GM18909 (cell line): ENCODE measurements around the gene SMYD3.
"Not testable (repeated sequence)": the region's sequence is repeated elsewhere in the genome, so short reads cannot be mapped to it uniquely, and the experiment has no call there.

Experiments
- ATAC-seq: cut with Tn5 transposase; IDR thresholded peaks from one replicate; pipeline ENCODE4 v1.9.1; 2021; ENCODE audit warnings: mild to moderate bottlenecking; ENCODE audit not compliant: unreplicated experiment, poor library complexity

The SMYD3 gene

DNA sequence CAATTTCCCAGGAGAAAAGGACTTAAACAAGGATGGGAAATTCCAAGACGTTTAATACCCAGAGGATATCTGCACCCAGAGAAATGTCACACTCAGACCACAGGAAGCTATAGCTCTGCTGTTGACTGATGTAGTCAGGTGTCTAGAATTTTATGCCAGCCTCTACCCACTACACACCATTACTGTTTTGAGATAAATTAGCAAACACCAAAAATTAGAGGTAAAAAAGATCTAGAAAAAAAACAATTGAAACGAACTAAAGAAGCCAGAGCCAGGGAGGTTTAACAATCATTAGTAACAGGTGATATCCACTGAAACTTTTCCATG, 519.9 kb downstream of the SMYD3 start:
- ATAC-seq: no peak

DNA sequence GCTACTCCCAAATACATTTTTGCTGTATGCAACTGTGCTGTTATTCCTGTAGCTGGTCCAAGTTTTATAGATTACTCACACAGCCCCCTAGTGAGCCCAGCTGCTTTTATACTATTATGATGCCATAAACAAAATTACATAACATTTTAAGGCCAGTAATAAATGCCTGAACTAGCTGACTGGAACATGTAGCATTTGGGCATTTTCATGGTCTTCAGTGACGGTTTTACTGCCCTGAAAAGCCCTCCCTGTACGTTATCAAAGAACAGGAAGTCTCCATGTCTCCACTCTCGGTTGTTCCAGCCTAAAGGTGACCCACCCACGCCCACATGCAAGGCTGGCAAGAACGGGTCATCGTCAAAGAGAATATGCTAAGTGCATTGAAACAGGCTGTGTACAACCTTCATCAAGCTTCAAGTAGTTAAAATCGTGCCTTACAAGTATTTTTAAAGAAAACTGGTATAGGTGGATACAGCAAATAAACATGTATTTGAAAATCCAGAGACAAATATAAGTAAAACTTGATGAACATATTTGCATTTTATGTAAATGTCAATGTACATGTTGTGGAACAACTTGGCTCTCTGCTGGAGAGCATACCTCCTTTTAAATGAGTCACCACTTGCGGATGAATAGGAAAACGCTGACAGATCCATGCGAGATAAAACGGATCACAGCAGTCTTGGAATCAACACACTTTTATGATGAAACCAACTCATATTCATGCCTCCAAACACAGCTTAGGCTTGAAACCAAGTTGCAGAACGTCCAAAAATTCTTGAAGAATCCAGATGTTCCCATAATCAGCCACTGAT, 520.5 kb downstream of the SMYD3 start:
- no peak for ATAC-seq

DNA sequence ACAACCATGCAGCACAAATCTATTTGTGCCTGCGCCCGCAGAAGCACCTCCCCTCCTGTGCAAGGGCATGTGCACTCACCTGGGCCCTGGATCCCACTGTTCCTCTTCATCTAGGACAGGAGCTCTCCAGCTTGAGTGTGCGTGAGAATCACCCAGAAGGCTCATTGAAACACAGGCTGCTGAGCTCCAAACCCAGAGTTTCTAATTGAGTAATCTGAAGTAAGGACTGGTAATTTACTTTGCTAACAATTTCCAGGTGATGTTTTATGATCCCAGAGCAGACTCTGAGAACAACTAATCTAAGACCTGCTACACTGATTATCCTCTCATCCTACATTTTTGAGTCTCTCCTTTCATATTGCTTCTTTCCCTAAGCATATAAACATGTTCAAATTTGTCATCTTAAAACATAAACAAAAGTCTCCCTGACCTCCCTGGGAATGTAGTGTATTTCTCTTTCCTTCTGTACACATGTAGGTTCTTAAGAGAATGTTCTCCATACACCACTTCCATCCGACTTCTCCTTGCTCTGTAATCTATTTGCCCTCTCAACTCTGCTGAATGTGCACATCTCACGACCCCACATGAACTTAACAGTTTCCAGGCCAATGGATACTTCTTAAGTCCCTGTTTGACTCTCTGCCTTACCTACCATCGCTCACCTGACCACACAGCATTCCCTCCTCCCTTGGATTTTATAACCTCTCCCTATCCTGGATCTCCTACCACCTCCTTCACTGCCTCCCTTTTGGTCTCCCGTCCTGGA, 522.5 kb downstream of the SMYD3 start:
- ATAC-seq: no peak

DNA sequence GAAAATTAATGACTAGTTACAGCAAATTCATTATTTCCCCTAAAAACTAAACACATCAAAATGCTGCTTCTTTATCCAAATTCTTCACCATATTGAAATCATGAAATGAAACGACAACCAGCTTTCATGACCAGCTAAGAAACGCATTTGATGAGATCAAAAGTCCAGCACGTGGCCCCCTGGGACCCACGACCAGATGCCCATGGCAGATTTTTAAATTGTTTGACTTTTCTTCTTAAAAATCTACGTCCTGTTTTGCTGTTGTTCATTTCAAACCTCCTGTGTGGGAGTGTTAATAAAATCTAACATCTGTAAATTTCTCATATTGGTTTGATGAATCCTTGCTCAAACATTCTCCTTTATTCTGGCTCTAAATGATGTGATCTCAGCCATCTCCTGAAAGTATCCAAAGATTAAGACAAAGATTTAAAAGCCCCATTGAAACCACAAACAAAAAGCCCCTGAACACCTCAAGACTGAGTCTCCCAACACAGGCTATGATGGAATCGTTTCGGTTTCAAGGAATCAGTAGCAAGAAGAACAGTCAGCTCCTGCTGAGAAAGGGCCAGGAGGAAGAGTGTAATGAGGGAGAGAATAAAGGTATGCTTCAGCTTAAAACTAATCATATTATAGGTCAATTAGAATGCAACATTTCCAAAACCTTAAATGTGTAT, 523.6 kb downstream of the SMYD3 start:
- no peak for ATAC-seq

DNA sequence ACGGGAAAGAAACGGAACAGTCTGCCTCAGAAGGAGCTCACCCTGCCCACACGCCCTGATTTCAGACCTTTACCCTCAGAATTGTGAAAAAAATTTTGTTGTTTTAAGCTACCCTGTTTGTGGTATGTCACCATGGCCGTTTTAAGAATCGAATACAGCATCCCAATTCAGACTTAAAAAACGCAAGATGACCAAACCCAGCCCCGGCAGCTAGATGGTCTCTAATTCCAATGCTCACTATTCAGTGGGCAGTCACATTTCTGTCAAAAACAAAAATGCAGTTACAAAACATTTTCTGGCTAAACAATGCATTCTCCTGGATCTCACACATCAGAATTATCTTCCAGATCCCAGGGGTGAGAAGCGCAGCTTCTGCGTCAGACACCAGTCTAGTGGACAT, 527.5 kb downstream of the SMYD3 start:
- no peak for ATAC-seq

DNA sequence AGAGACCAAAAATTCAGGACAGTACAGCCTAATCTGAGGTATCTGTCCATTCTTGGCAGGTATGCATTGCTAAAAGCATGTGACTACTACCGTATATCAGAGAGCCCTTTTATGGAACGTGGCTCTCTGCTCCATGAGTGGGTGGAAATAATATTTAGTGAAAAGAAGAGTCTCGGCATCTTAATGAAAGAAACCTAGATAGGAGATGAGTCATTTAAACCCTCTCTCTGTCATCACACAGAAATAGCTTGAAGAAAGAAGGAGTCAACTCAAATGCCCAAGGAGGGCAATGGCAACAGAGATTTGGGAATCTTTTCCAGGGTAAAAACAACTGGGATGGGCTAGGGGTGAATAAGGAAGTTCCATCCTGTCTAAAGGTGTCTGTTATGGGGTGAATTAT, 528.2 kb downstream of the SMYD3 start:
- ATAC-seq: no peak

DNA sequence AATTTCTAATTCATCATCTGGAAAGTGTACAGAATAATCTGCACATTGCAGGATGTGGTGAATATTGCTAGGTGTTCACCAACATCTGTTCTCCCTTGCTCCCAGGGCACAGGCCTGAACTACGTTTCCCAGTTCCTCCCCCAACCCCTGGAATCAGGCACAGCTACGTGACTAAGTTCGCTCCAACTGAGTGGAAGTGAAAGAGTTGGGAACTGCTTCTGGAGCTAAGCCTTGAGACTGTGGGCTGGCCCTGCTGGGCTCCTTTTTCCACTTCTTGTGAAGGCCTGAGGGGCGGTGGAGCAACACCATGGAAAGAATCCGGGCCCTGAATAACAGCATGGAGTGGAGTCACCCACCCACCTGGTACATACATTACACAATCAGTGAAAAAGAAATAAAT, 534.6 kb downstream of the SMYD3 start:
- no peak for ATAC-seq

DNA sequence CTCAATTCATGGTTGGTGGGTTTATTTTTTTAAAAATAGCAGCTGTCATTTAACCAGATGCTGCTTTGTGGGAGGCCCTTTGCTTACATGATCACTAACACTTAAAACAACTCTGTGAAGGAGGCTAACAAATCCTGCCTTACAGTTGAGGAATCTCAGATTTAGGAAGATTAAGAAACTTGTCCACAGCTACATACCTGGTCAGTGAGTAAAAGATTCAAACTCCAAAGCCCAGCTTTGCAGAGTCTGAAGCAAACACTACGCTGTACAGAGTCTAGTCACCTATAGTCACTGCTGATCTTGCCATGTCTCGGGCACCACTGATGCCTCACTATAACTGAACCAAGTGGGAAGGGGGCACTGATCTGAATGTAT, 535.4 kb downstream of the SMYD3 start:
- ATAC-seq: no peak

DNA sequence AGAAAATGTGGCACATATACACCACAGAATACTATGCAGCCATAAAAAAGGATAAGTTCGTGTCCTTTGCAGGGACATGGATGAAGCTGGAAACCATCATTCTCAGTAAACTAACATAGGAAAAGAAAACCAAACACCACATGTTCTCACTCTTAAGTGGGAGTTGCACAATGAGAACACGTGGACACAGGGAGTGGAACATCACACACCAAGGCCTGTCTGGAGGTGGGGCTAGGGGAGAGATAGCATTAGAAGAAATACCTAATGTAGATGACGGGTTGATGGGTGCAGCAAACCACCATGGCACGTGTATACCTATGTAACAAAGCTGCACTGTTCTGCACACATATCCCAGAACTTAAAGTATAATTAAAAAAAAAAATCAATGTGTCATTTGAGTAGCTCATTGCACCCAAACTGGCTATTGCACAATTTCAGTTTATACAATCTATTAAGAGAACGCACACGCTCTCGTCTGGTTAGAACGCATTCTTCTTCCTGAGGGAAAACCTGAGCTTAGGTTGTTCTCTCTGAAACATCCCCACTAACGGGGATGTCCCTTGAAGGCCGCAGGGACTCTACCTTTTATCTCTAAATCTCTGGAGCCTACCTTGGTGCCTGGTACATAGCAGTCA, 535.9 kb downstream of the SMYD3 start:
- not testable (repeated sequence) for ATAC-seq

DNA sequence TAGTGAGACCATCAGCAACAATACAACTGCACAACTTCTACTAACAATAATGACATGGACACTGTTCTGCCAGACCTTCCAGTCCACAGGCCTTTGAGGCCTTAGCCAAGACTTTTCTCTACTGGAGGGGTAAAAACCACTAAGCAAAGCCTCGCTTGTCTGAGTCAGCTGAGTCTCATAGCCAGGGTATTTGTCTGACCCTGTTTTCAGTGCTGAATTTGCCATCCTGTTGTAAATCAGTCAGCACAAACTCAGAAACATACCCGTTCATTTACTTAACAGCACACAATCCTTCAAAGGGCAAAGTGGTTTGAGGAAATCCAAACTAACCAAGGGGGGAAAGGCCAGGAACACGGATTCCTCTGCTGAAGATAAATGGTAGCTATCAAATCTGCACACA, 537.8 kb downstream of the SMYD3 start:
- no peak for ATAC-seq

DNA sequence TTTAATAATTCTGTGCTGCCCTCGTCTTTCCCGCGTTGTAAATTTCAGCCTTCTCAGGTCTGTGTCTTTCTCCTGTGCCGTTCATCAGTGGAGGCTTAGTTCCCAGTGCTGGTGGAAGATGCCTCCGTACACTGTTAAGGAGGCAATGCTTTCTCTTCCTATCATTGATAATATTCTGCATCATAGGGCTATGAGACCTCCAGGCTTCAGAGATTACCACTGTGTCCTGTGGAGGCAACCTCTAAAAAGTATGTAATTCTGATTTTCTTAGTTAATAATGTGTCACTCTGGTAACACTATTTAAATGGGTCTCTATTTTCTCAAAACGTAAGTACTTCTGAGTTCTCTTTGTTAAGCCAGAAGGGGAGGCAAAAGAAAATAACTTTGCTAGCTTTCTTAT, 538.3 kb downstream of the SMYD3 start:
- ATAC-seq: no peak

DNA sequence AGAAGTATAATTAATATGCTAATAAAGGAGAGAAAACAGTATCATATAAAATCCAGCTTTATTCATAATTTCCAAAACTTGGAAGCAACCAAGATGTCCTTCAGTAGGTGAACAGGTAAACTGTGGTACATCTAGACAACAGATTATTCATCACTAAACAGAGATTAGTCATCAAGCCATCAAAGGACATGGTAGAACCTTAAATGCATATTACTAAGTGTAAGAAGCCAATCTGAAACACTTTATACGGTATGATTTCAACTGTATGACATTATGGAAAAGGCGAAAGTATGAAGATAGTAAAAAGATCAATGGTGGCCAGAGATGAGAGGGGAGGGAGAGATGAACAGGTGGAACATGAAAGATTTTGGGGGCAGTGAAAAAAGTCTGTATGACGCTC, 541.7 kb downstream of the SMYD3 start:
- ATAC-seq: no peak

DNA sequence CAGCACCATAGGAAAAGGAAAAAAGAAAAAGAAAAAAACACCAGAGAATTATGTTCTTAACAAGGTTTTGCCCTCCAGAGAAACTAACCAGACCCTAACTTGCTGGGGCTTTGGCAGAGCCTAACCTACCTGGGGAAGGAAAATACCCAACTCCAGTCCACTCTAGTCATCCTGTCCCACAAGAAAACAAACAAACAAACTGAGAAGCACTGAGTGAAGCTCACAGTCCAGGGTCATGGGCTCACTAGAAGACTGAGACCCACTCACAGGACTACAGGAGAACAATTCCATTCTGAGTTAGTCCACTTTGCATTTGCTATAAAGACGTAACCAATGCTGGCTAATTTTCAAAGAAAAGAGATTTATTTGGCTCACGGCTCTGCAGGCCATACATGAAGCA, 543.4 kb downstream of the SMYD3 start:
- no peak for ATAC-seq

DNA sequence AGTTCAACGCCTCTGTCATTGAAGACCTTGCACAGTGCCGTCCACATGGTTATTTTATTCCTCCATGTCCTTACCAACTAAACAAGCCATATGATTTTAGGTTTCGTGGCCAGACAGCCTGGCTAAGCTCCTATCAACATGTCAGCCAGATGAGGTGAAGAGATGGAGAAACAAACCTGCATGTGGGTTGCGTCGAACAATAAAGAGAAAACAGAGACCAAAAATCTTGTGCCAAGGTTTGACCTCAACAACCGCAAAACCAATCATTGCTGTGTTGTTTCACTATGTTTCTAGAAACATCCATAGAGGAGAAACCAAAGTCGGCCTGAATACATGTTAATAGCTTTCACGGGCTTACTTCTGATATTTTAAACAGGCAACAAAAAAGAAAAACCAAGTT, 544.6 kb downstream of the SMYD3 start:
- ATAC-seq: no peak

DNA sequence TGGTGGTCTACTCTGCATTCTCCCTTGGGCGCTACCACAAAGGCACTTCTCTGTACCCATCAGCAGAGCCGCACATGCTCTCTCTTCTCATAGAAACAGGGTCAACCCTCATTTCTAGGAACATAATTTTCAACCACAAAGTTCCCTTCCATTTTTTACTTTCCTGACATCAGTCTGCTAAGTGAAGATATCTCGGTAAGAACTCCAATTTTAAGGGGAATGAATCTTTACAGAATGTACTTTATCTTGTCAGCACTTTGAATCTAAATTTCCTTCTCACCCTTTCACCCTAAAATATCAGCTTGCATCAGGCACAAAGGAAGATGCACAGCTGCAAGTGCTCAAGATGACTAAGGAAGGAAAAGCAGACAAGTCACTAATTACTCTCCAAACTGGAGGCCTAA, 545.9 kb downstream of the SMYD3 start:
- ATAC-seq: no peak

DNA sequence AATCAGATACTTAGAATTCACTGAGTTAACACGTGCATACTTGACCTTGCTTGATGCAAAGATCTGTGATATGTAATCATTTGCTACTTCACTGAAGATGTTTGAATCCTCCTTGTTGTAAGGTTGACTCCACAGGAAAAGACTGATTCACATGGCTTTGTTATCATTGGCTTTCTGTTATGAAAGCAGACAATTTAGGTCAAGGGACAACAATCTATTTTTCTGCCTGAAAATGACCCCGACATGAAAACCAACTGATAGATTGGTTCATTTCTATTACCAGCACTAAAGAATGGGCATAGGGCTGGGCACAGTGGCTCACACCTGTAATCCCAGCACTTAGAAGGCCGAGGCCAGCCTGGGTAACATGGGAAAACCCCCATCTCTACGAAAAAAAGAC, 546.9 kb downstream of the SMYD3 start:
- no peak for ATAC-seq

DNA sequence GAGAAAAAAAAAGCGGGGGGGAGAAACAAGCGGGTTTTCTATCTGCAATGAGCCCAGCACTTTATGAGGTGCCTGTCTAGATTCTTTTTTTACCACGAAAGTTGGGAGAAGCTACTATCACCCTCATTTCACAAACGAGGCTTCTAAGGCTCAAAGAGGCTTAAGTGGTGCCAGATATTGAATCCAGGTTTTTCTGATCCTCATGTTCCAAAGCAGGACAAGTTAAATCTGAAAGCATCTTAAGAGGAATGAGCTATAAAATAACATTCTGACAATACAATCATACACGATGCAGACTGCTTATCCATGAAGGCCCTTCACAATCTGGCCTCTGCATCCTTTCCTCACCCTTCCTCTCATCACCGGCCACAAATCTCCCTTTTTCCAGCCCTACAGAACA, 549.1 kb downstream of the SMYD3 start:
- no peak for ATAC-seq

DNA sequence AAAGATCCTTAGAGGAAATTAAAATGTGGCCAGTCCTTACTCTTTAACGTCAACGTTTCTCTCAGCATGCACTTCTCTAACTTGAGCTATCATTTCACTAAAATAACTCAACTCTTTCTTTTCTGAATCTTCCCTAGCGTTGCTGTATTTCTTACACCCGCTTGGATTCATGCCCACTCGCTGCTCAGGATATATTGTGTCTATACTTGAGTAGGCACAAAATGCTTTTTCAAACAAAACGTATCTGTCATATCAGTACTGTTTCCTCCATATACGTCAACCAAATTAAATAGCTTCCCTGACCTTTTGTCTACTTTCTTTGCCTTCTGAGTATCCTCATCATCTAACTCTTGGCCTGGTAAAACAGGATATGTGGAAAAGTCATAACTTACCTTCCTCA, 549.7 kb downstream of the SMYD3 start:
- no peak for ATAC-seq

DNA sequence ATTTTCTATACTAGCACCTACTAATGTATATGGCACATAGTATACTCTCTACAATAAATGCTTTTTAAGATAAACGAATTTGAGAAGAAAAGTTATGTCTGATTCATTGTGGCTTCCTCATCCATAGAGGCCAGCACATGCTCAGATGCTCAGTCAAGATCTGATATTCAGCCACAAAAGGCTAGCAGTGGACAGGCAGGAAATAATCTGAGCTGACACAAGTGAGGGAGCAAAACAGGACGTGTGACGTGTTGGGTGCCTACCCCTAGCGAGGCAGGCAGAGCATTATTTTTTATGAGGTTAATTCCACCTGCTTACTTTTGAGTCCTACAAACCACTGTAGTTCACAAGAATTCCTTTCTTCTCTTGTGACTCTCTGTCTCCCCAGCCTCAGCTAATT, 550.9 kb downstream of the SMYD3 start:
- no peak for ATAC-seq

DNA sequence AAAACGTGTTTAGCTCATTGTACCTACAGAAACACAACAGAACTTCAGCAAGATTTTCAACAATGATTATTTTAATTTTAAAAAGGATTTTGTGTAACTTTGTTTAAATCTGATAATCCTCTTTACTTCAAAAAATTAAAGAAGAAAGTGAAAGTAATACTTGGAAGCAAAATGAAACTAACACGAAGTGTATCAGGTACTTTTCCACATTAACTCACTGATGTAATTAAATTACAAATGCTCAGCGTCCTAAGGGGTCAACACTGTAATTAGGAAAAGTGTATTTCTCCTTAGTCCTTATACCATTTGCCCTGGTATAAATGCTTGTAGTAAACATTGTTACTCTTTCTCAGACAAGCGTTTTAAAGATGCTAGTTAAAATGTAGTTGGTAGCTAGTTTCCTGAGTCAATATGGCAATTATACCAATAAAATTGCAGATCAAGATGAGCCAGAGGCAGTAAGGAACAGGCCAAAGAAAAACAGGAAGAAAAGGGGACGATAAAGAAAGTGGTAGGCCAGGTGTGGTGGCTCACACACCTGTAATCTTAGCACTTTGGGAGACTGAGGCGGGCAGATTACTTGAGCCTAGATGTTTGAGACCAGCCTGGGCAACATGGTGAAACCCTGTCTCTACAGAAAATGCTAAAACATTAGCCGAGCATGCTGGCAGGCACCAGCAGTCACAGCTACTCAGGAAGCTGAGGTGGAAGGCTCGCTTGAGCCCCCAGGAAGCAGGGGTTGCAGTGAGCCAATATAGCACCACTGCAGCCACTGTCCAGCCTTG, 553.0 kb downstream of the SMYD3 start:
- peak; percentile 72 for ATAC-seq
